ENCODE results near the gene TRIM10.
"Not testable (repeated sequence)": the region's sequence is repeated elsewhere in the genome, so short reads cannot be mapped to it uniquely, and the experiment has no call there.

Gene TRIM10

DNA sequence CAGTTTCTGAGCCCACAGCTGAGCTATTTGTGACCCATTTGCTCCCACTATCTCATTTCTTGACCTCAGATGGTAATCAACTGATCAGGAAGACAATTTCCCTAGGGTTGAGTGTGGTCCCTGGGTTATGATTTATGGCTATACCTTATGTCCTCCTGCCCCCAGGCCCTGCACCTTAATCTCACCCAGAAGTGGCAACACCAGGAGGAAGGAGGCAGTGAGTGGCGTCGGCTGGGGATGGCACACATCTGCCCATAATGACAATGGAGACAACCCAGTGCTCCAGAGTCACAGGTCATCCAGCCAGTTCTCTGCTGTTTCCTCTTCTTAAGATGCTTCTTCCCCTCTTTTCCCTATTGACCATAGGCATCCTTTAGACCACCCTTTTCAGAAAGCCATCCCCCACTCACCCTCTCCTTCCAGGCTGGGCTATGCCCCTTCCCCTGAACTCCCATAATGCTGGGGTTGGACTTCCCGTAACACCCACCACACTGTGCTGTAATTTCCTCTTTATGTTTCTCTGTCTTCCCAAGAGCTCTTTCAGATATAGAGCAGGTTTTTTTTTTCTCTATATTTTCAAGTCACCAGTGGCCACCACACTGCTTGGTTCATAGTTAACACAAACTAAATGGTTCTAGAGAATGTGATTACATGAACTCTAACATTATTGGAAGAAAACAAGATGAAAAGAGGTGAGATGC, 8.0 kb downstream of the TRIM10 start:
- no peak for DNase-seq

DNA sequence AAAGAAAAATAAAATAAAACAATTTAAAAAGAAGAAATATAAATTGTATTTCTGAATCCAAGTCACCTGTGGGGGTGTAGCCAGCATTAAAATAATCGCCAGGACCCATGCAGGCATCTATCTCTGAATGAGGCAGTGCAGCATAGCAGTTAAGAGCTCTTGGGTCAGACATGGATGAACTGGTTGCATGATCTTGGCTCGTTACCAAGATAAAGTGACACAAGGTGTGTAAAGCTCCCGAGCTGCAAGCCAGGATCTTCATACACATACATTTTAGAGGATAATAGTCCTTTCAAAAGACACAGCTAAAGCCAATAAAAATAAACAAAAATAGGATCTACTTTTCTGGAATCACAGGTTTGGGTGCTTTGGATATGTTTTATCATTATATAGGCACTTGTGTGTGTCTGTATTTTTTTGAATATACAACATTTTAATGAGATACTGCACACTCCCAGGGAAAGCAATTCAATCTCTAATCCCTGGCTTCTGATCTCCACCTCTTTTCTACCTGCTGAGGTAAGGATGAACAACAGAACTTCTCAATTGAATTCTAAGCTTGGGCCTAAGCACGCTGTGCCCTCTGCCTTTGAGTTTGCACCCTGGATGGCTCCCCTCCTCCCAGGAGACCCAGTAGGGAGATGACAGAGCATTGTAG, 8.9 kb downstream of the TRIM10 start:
- no peak for DNase-seq

GRCh38 chr6:30151580-30151979, 9.4 kb downstream of the TRIM10 start:
- no peak for DNase-seq

DNA sequence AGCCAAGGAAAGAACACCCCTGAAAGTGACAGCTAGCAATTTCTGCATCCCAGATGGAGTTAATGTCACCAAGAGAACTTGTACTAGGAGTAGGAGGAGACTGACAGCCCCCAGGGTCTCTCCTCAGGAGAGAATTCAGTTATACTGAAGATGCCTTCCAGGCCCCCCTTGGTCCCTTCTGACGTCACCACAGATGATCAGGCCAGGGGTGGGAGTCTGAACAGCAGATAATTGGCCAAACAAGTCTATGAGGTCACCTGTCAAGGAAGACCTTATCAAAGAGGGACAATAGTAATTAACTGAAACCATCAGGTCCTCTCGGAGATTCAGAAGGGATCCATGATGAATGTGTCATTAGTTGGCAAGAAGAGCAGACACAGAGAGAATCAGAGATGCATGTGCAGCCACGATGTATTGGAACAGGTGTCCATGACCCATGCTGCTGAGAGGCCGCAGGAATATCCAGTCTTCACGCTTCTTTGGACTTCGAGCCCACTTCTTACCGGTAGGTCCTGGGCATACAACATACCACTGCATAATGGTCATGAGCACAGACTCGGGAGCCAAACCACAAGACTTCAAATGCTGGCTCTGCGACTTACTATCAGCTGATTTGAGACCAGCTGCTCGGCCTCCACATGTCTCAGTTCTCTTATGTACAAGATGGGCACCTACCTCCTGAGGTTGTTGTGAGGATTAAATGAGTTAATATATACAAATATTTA, 10.2 kb downstream of the TRIM10 start:
- no peak for DNase-seq

GRCh38 chr6:30149858-30150550, 11.0 kb downstream of the TRIM10 start:
- DNase-seq = no peak

- DNase-seq = no peak
These were observed 11.8 kb downstream of the TRIM10 start for GRCh38 chr6:30149234-30149633.

DNA sequence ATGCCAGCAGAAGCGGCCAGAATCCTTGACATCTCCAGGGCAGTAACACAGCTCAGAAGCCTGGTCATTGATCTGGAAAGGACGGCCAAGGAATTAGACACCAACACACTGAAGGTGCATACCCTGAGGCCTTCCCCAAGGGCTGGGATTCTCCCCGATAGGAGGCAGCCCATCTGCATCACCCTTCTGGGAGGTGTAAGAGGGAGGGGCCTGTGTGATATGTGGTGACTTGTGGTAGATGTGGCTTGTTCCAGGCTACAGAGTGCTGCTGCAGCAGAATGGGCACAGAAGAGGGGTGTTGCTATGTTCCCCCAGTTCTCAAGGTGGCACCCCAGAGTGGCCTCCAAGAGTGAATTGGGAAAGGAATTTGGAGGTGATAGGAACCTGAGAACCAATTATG, 13.9 kb downstream of the TRIM10 start:
- no peak for DNase-seq

DNA sequence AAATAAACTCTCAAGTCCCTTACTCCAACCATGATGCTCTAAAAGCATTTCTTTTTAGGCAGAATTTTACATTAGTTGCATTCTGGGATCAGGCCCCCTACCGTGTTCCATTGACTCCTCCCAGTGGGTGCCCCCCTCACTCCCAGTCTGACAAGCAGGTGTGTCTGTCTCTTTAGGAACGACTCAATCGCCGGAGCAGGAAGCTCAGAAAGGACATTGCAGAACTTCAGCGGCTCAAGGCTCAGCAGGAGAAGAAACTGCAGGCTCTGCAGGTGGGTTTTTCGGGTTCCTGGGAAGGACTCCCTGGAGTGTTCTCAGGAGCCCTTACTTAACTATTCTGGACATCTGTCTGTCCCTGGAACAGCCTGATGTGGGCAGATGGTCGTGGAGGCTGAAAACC, 15.2 kb downstream of the TRIM10 start:
- no peak for DNase-seq

DNA sequence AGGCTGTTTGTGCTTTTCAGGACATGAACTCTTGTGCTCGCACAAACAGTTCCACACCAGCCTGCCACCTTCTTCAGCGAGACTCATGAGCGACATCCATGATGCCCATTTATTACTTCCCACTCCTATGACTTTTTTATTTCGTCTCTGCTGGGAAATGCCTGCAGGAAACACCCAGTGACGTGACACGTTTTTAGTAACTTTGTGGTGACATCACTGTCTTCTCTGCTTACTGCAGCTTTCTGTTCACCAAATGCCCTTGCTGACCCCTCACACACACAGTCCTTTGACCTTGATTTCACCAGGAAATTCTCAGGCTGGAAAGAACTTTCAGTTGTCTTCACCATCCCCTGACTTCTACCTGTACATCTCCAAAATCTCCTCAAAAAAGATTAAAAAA, 16.2 kb downstream of the TRIM10 start:
- no peak for DNase-seq

GRCh38 chr6:30143780-30144179, 17.2 kb downstream of the TRIM10 start:
- DNase-seq = no peak

- DNase-seq = no peak
These were observed 18.3 kb downstream of the TRIM10 start for GRCh38 chr6:30142665-30143064.

DNA sequence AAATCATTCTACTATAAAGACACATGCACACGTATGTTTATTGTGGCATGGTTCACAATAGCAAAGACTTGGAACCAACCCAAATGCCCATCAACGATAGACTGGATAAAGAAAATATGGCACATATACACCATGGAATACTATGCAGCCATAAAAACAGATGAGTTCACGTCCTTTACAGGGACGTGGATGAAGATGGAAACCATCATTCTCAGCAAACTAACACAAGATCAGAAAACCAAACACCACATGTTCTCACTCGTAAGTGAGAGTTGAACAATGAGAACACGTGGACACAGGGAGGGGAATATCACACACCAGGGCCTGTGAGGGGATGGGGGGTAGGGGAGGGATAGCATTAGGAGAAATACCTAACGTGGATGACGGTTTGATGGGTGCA, 20.8 kb downstream of the TRIM10 start:
- not testable (repeated sequence) for DNase-seq

- DNase-seq = no peak
These were observed 24.3 kb downstream of the TRIM10 start for GRCh38 chr6:30136570-30137286.

DNA sequence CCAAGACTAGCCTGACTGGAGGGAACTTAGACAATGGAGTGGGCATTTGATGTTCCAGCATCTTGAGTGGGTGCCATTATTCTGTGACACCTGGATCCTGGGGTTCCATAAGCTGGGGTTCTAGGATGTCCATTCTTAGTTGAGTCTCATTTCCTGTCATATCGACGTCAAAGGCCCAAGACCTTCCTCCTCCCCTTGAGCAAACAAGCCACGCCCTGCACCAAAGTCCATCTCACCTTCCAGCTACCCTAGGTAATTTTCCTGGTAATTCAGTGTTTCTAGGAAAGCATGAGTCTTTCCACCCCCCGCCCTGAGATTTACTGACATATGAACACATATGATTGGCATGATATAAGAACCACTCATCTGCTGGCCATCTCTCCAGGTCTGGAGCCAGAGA, 25.3 kb downstream of the TRIM10 start, which contains the start of gene TRIM40:
TRIM40 (plus strand) TSS at position 384 of the 400 bp plus-strand sequence. CDS start 897 bp downstream, outside the sequence.
- DNase-seq = no peak

DNA sequence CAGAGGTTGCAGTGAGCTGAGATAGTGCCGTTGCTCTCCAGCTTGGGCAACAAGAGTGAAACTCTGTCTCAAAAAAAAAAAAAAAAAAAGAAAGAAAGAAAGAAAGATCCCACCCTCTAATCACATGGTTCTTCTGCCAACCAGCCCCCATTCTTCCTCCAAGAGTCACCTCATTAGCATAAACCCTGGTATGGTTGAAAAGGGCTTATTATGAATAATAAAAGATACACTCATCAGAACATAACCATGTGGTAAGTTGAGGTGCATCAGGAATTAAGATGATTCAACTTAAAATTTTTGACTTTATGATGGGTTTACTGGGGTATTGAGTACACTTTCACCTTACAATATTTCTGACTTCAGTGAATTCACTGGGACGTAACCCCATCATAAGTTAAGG, 25.9 kb downstream of the TRIM10 start:
- no peak for DNase-seq

DNA sequence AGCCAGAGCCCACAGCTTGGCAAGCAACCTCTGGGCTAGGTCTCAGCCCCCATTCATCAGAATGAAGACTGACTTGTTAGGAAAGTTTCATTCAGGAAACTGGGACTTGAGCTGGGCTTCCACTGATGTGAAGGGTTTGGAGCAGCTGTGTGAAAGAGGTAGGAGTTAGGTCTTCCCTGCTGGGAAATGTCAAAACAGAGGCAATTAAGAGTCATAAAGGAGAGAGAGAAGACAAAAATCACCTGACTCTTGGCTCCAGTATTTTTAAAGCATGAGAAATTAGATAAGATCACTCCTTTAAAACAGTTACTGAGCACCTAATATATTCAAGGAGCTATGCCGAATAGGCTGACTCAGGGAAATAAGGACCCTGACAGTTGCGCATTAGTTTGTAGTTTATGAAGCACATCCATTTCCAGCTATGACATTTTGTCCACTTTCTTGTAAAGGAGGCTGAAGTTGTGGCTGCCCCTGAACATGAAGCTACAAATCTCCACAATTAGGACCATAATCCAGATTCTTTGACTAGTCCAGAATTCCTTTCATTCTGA, 29.0 kb downstream of the TRIM10 start:
- no peak for DNase-seq

GRCh38 chr6:30130887-30131862, 29.8 kb downstream of the TRIM10 start:
- DNase-seq = peak; percentile 30

DNA sequence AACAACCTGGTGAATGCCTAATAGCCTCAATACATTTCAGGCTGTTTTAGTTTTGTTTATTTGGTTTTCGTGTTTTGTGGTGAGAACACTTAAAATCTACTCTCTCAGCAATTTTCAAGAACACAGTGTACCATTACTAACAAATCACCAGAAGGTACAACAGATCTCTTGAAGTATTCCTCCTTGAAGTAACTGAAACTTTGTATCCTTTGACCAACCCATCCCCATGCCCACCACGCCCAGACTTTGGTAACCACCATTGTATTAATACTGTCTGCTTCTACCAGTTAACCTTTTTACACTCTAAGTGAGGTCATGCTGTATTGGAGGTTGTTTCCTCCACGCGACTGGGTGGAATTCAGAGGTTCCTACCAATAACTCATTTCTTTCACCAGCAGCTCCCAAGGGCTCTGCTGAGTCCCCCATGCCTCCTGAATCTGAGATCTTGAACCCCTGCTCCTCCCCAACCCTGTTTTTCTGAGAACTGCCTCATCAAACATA, 30.8 kb downstream of the TRIM10 start:
- no peak for DNase-seq

- DNase-seq = no peak
These were observed 31.5 kb downstream of the TRIM10 start for GRCh38 chr6:30129265-30130178.
